ENCODE measurements around the gene PRODH2.
"Not testable (repeated sequence)": the region's sequence is repeated elsewhere in the genome, so short reads cannot be mapped to it uniquely, and the experiment has no call there.

Gene PRODH2

GRCh38 chr19:35795564-35795963, 17.1 kb downstream of the PRODH2 start:
- not testable (repeated sequence) for DNase-seq (ENCODE audit: low read depth)

- DNase-seq (ENCODE audit: low read depth), result no peak
These were observed 19.1 kb downstream of the PRODH2 start for GRCh38 chr19:35793381-35794165.

GRCh38 chr19:35792888-35793287, 19.8 kb downstream of the PRODH2 start:
- DNase-seq (ENCODE audit: low read depth), result no peak

- DNase-seq (ENCODE audit: low read depth), result no peak
These were observed 20.3 kb downstream of the PRODH2 start for GRCh38 chr19:35792312-35792711.

- no peak for DNase-seq (ENCODE audit: low read depth)
These were observed 20.8 kb downstream of the PRODH2 start for GRCh38 chr19:35791814-35792279.

DNA sequence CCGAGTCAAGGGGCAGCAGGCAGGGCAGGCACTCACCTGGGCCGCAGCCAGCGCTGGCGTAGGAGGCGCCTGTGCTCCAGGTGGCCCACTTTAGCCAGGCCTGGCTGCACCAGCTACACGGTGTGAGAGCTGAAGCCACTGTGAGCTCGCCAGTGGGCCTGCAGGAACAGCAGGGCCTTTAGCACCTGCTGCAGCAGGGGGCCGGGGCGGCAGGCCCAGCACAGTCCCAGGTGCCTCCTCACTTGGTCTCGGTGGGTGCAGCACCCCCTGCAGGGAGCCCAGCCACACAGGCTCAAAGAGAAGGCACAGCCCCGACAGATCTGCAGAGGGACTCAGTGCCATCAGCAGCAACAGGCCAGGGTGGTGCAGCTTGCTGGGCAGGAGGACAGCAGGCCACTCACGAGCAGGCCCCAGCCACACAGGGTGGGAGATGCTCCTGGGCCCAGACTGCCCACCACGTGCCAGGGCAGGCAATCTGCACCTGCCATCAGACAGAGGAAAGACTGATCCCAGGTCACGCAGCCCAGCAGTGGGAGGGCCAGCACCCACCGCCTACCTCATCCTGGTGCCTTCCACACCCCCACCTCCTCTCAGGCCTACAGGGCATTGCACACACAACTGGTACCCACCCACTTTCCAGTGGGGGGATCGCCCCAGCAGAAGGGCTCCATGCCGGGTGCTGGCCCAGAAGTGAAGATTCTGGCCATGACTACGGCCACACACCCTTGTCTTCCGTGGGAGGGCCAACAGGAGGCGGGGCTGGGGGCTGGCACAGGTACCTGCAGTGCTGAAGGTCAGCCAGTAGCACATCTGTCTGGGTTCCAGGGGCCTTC, 21.4 kb downstream of the PRODH2 start:
- DNase-seq (ENCODE audit: low read depth), result no peak

GRCh38 chr19:35789978-35790944, 22.4 kb downstream of the PRODH2 start:
- DNase-seq (ENCODE audit: low read depth), result no peak

GRCh38 chr19:35789195-35789977, 23.3 kb downstream of the PRODH2 start:
- no peak for DNase-seq (ENCODE audit: low read depth)

GRCh38 chr19:35788205-35788960, 24.3 kb downstream of the PRODH2 start:
- DNase-seq (ENCODE audit: low read depth), result no peak

GRCh38 chr19:35787227-35787799, 25.3 kb downstream of the PRODH2 start:
- DNase-seq (ENCODE audit: low read depth), result no peak

- no peak for DNase-seq (ENCODE audit: low read depth)
These were observed 26.1 kb downstream of the PRODH2 start for GRCh38 chr19:35786299-35787160.

- no peak for DNase-seq (ENCODE audit: low read depth)
These were observed 27.4 kb downstream of the PRODH2 start for GRCh38 chr19:35785339-35785627.

DNA sequence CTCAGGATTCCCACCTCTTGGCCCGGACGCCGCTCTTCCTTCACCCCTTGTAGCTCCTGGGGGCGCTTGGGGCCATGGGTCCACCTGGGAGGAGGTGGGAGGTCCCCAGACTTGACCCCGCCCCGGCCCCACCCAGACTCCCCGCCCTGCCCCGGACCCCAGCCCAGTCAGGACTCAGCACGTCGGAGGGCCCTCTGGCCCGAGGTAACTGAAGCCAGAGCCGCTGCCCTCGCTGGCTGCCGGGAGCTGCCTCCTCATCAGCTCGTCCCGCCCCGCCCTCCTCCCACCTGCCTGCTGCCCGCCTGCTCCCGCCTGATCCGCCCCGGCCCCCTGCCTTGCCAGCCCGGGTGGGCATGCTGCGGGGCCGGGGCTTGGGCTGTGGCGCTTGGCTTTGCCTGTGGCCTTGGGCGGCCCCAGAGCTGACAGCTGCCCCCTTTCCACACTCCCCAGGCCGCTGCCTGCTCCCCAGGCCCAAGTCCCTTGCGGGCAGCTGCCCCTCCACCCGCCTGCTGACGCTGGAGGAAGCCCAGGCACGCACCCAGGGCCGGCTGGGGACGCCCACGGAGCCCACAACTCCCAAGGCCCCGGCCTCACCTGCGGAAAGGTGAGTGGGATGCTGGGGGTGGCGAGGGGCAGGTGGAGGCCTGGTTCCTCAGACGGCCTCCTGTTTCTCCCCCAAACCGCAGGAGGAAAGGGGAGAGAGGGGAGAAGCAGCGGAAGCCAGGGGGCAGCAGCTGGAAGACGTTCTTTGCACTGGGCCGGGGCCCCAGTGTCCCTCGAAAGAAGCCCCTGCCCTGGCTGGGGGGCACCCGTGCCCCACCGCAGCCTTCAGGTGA, 27.9 kb downstream of the PRODH2 start:
- DNase-seq (ENCODE audit: low read depth), result no peak

DNA sequence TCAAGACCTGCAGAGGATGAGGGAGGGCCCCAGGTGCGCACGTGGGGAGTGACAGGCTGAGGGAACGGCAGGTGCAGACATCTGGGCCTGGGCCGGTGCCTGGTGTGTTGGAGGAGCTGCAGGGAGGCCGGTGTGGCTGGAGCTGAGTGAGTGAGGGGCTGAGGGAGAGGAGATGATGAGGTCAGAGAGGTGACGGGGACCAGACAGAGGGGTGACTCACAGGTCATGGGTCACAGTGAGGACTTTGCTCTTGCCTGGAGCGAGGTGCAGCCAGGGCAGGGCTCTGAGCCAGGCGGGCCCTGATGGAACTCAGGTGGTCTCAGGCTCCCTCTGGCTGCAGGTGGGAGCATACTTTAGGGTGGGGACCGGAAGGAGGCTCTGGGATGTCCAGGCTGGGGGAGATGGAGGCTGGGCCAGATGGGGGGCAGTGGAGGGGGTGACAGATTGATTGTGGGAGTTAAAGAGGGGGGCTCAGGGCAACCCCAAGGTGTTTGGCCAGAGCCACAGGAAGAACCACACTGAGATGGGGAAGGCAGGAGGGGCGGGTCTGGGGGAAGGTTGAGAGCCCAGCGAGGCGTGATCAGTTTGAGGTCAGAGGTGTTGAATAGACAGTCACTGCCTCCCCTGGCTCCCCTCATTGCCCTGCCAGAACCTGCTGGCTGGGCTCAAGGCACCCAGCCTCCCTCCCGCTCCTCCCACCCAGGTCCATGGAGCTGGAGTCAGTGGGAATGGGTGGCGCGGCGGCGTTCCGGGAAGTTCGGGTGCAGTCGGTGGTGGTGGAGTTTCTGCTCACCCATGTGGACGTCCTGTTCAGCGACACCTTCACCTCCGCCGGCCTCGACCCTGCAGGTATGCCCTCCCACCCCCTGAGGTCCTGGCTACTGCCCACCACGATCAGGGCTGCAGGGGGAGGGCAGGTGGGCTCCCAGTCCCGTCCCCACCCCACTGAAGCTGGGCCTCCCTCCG, 28.9 kb downstream of the PRODH2 start:
- DNase-seq (ENCODE audit: low read depth), result no peak

DNA sequence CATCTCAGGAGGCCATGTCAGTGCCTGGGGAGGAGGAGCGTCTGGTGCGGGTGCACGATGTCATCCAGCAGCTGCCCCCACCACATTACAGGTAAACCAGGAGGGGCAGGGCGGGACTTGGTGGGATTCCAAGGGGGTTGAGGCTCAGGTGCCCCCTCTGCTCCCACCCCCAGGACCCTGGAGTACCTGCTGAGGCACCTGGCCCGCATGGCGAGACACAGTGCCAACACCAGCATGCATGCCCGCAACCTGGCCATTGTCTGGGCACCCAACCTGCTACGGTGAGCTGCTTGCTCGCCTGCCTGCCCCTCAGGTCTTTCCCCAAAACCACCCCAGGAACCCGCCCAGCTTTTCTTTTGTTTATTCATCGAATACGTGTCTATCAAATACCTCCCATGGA, 30.1 kb downstream of the PRODH2 start:
- DNase-seq (ENCODE audit: low read depth), result no peak

DNA sequence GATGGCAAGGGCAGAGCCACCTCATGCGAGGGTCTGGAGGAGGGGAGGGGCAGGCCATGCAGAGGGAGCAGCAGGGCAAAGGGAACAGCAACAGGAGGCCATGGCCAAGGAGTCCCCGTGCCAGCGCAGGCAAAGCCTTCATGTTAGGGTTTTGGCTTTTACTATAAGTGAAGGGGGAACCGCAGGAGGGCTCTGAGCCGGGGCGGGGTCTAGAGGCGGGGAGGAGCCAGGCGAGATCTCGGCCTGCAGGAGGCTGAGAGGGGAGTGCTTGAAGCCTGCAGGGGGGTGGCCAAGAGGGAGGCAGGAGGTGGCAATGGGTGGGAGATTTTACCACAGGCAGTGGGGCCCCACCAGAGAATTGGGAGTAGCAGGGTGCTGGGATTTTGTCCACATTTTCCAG, 31.0 kb downstream of the PRODH2 start:
- DNase-seq (ENCODE audit: low read depth), result no peak

DNA sequence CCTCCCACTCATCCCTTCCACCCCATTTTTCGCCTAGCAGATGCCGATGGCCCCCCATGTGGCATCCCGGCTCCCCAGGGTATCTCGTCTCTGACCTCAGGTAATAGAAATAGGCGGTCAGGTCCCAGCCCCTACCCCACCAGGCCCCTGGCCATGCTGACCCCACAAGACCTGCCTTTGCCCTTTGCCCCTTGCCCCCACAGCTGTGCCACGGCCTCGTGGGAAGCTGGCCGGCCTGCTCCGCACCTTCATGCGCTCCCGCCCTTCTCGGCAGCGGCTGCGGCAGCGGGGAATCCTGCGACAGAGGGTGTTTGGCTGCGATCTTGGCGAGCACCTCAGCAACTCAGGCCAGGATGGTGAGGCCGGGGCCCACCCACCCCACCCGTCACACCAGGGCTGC, 31.9 kb downstream of the PRODH2 start:
- no peak for DNase-seq (ENCODE audit: low read depth)

Data from stimulated activated CD8-positive, alpha-beta memory T cell treated with anti-CD3 and anti-CD28 coated beads, Interleukin-15, amount 100 ng/mL, for 1 hour (primary cell).